GM19463 (cell line): ENCODE results near the gene CLCN3.
"Not testable (repeated sequence)": the region's sequence is repeated elsewhere in the genome, so short reads cannot be mapped to it uniquely, and the experiment has no call there.

ENCODE experiments used
- ATAC-seq: cut with Tn5 transposase; IDR thresholded peaks from one replicate; pipeline ENCODE4 v1.9.1; 2021; ENCODE audit warnings: mild to moderate bottlenecking, moderate library complexity; ENCODE audit not compliant: unreplicated experiment

Gene CLCN3

GRCh38 chr4:169619958-169620879, at the start of gene CLCN3:
Gene CLCN3, plus strand, starts transcription at chr4:169620578. Its CDS starts 15,351 bp downstream, at chr4:169635929.
- peak; percentile 94 for ATAC-seq

GRCh38 chr4:169571012-169571411, 49.4 kb upstream of the CLCN3 start:
- not testable (repeated sequence) for ATAC-seq

DNA sequence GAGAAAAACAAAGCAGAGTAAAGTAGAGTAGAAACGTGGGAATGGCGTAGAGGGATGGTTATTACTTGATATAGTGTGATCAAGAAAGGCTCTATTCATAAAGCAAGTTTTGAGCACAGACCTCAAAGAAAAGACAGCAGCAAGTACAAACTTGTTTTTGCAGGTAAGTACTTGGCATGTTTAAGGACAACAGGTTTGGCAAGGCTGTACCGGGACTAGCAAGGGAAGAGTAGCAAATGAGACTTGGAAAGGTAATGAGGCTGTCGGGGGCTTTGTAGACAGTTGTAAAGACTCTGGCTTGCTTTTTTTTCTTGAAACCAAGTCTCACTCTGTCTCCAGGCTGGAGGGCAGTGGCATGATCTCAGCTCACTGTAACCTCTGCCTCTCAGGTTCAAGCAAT, 48.9 kb upstream of the CLCN3 start:
- no peak for ATAC-seq

- no peak for ATAC-seq
Observed at GRCh38 chr4:169573889-169574288, 46.5 kb upstream of the CLCN3 start.

DNA sequence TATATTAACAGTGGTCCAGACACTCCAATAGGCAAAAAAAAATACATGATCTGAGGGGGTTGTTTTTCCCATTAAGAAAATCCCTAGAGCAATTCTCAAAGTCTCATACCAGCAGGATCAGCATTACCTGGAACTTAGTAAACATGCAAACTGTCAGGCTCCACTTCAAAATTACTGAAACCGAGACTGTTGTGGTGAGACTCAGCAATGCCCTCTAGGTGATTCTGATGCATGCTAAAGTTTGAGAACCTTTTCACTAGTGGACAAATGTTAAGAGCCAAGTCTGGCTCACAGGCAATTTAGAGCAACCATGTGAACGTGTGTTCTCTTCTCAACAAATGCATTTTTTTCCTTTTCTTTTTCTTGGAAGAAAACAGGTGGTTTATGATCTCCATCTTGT, 38.2 kb upstream of the CLCN3 start:
- ATAC-seq, result peak; percentile 98

GRCh38 chr4:169582706-169583105, 37.7 kb upstream of the CLCN3 start:
- no peak for ATAC-seq

DNA sequence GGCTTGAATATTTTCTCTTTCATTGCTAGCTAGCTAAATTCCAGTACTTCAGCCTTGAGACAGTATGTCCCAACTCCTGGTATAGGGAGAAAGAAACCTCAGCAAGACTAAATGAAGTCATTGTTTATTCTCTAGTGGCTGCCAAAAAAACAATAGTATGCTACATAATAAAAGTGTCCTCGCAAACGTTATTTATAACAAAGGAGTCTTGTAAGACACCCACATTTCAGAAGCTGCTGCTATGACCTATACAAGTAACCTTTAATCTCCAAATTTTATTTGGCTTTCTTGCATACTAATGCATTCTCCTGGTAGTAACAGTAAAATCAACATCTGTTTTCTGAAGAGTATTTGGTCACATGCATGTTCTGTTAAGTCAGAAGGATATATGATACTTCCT, 36.8 kb upstream of the CLCN3 start:
- ATAC-seq, result no peak

GRCh38 chr4:169593050-169593560, 27.3 kb upstream of the CLCN3 start:
- no peak for ATAC-seq

DNA sequence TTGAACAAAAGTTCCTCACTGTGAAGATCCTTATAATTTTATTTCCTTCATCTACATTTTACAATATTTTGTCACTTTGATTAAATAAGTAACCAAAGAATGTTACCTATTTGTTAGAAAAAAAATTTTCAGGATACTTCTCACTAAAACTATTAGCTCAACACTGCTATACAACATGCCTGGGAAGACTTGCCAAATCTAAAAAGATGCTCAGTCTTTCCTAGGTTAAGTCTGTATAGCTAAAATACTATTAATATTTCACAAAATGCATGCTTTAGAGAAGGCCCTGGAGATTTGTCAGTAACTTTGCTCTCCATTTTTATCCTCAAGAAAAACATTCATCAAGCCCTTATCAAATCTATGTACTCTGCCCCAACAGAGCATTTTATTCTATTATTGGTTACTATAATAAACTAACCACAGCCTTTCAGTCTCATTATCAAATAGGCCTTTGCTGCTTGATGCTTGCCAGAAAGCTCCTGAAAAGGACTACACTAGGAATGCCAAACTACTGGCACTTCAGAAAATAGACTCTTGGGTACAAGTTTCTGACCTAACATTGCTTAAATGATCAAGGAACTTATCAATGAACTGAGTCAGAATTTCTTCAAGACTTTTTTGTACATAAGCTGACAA, 25.7 kb upstream of the CLCN3 start:
- ATAC-seq, result no peak

DNA sequence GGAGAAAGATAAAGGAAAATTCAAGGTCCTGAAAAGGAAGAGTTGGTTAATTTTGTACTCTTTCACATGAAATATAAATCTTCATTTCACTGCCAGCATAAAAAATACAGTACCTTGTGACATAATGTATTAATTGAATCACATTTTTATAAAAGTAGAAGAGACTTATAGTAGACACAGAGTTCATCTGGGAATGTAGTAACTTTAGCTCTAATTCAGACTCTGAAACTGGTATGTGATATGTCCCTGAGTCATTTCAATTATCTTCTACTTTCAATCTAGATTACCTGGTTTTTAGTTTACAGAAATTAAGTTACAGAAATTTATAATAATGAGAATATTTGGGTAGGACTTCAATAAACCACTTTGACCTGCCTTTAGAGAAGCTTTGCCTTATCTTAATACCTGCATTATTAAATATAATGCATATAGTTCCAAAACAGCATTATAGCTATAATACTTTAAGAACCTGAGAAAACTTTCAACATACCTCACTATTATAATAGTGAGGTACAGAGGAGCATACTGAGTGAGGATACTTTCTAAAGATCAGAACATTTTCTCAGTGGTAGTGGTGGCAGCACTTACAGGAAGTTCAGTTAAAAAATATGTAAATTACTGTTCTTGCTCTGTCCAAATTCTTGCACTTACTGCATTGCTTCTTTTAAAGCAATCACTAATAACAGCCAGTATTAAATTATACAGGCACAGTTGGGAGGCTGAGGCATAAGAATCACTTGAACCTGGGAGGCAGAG, 19.2 kb upstream of the CLCN3 start:
- no peak for ATAC-seq

DNA sequence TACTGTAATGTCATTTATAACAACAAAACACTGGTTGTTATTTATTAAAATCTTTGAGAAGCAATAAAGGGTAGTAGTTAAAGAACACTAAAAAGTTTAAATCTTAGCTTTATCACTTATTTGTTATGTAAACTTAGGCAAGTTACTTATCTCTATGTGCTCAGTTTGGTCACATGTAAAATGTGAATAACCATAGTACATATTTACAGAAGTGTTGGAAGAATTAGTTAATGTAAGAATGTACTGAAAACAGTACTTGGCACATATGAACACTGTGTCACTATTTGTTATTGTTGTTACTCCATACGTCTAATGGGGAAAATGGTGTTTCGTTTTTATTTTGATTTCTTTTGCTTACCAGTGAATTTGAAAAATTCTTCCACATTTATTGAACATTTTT, 17.1 kb upstream of the CLCN3 start:
- ATAC-seq, result no peak

DNA sequence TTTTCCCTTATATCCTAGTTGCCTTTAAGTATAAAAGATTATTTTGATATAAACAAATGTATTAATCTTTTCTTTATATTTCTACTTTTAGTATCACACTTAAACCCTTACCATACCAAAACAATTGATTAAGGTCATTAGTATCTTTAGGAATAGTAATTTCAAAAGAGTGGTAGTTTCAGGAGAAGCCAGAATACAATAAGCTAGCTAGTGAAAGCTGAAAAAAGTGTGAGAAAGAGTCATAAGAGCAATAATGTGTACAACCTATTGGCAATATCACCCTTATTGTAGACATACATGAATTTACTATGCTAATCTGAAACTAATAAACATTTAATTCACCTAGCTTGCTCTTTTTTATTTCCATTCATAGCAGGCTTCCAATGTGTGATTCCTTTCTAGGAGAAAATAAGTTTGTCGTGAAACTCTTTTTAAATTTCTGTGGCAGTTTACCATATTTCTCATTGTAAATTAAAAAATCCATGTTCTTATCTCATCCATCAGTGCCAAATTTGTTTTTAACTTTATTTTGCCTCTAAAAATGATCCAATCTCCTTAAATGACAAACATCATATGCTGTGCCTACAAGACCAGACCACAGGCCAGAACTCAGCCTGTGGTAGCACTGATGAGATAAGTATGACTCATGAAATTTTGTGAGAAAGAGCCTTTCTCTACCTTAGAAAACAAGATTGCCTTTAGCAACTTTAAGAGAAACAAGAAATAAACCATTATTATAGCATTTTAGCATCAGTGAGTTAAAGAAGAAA, 16.1 kb upstream of the CLCN3 start:
- peak; percentile 84 for ATAC-seq

DNA sequence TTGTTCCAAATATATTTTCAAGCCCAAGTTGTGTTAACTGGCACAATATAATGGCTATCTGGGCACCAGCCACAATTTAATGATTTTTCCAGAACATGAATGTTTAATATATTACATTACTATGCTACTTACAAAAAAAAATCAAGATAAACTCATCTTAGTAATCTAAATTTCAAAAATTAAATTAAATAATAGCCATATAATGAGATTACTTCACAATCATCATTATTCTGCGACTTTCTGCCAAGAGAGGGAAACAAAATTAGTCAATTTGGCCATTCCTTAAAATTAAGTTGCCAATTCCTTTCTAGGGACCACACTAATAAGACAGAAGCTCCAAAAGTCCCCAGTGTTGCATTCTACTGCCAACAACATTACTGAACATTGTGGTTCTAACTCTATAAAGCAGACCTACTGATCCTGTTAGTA, 15.5 kb upstream of the CLCN3 start:
- ATAC-seq, result no peak

- no peak for ATAC-seq
Observed at GRCh38 chr4:169611157-169611556, 9.2 kb upstream of the CLCN3 start.

DNA sequence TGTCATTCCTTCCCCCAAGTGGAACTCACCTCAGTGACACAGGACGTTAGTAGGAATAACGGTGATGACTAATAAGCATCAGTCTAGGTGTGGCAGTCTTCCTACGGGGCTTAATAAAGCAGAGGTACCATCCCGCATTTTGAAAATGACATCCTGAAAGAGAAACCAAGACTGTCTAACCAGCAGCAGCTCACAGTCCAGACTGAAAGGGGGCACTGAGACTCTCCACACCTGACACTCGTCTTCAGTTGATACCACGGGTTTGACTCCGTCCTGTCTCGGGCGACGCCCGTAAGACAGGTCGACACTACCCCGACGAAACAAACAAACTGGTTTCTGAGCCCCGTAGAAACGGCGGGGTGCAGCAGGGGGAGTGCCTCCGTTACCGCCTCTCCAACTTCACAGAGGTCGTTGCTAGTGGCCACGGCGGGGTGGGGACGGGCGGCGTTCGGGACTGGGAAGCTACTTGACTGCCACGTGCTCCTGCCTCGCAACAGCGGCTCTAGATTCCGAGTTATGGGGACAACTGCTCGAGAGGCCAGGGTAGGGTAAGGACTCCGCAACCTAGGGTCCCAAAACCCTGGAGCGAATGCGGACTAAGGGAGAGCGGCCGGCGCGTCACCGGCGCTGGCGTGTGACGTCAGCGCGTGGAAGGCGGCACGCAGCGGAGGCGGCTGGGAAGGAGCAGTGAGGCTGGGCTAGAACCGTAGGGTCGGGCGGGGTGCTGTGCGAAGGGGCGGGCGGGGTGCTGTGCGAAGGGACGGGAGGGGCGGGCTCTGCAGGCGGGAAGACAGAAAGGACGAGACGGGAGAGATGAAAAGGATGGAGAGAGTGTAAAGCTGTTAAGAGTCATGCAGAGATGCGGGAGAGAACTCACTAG, 8.1 kb upstream of the CLCN3 start, which contains the start of gene NEK1:
Gene NEK1 (minus strand): TSS at position 593 of the 880 bp plus-strand sequence. CDS start 9,953 bp downstream, outside the sequence.
- peak; percentile 95 for ATAC-seq

GRCh38 chr4:169612871-169613859, 7.2 kb upstream of the CLCN3 start:
- ATAC-seq, result peak; percentile 28

- no peak for ATAC-seq
Observed at GRCh38 chr4:169615467-169616106, 4.8 kb upstream of the CLCN3 start.

GRCh38 chr4:169616846-169617245, 3.5 kb upstream of the CLCN3 start:
- no peak for ATAC-seq
